Mucosa of descending colon (tissue), 3 donors: ENCODE data around the gene HDAC7. TPM values are rescaled to one million over a fixed set of nuclear protein-coding genes. Genes with fewer than 3 reads are reported as not detected.

ENCODE experiments used
- ATAC-seq: fragments of 200-7000 bp; cut with Tn5 transposase; one replicate; pipeline ENCODE4 v1.9.1; 2020; ENCODE audit warnings: mild to moderate bottlenecking, moderate library complexity
- DNase-seq, 3 donors: peaks; one replicate each; pipeline ENCODE4 v3.0.0-alpha.2; 2020
- H3K36me3 ChIP-seq: fragments of 200-600 bp; one replicate; pipeline ENCODE4 v1.8.0; 2021; ENCODE audit warnings: low read depth, mild to moderate bottlenecking
- H3K4me1 ChIP-seq: fragments of 200-600 bp; one replicate; pipeline ENCODE4 v1.8.0; 2021; ENCODE audit warnings: low read depth, mild to moderate bottlenecking
- H3K4me3 ChIP-seq: fragments of 200-600 bp; one replicate; pipeline ENCODE4 v1.8.0; 2021; ENCODE audit warnings: mild to moderate bottlenecking
- H3K9me3 ChIP-seq: fragments of 200-600 bp; one replicate; pipeline ENCODE4 v1.8.0; 2021; ENCODE audit warnings: mild to moderate bottlenecking
- CTCF ChIP-seq: fragments of 200-600 bp; IDR thresholded peaks from one replicate; pipeline ENCODE4 v1.8.0; 2022; ENCODE audit warnings: antibody characterized with exemption, mild to moderate bottlenecking
- intact Hi-C, 2 donors: fragments of 100-400 bp; cut with DNase I in 1 of 2; cut with micrococcal nuclease in 1 of 2; formaldehyde crosslinking; loops; one replicate each; pipeline versions ENCODE4 v1.11.0 to v1.11.1; 2022; cut with DNase I, micrococcal nuclease
- total RNA-seq, 3 donors: library from RNA; stranded (reverse); fragmentation: NEBNext Ultra II Directional in 2 of 3; extraction: Animal tissue kit (Norgen Biotek cat#: 25700) in 2 of 3; gene quantifications; one replicate each; pipeline versions ENCODE4 v1.2.1 to v1.2.4, GENCODE V29; 2021 to 2023
- donor health status: DM: no; HTN: no; CAD: no; lungs with moderate emphysema.
- donor health status: DM: no; HTN: no; CAD: no.
- donor health status: DM: no; HTN: yes; CAD: no.

Gene HDAC7
- total RNA-seq, 3 donors from 2014 or later = 19.5 to 67.4 (median 33.2) TPM

GRCh38 chr12:47801170-47801903 is 18.4 kb downstream of the HDAC7 start:
- DNase-seq (peak in 1 of 3 donors; percentile 20), ATAC-seq (peak; percentile 35)
- Histone ChIP-seq H3K4me1 (peaks cover 22% of the 10 kb centered on the region), H3K9me3 (no peaks in the 10 kb centered on the region), H3K36me3 (no peaks in the 10 kb centered on the region), H3K4me3 (no peak overlapping the region)
- no peak for TF ChIP-seq CTCF
- intact Hi-C loops = no loop called here

GRCh38 chr12:47800582-47800981 is 19.1 kb downstream of the HDAC7 start:
- Histone ChIP-seq H3K4me3 (no peak overlapping the region), H3K36me3 (no peaks in the 10 kb centered on the region), H3K9me3 (no peaks in the 10 kb centered on the region), H3K4me1 (peaks cover 14% of the 10 kb centered on the region)
- TF ChIP-seq CTCF = no peak
- intact Hi-C loops = no loop called here
- DNase-seq (no peak), ATAC-seq (no peak)

- intact Hi-C loops = loop anchor here in 1 of 2 donors (5.0 kb wide), 1 partner anchor 43 kb away; no protein-coding TSS in a partner anchor
- Histone ChIP-seq H3K36me3 (no peaks in the 10 kb centered on the region), H3K4me1 (peaks cover 14% of the 10 kb centered on the region), H3K4me3 (no peak overlapping the region), H3K9me3 (no peaks in the 10 kb centered on the region)
- no peak for TF ChIP-seq CTCF
- ATAC-seq = no peak
- DNase-seq = no peak
Measured at GRCh38 chr12:47799357-47799955, 20.2 kb downstream of the HDAC7 start.

GRCh38 chr12:47798382-47798948 is 21.2 kb downstream of the HDAC7 start:
- ATAC-seq (no peak), DNase-seq (no peak)
- no peak for TF ChIP-seq CTCF
- Histone ChIP-seq H3K9me3 (no peaks in the 10 kb centered on the region), H3K4me1 (peaks cover 14% of the 10 kb centered on the region), H3K4me3 (no peak overlapping the region), H3K36me3 (no peaks in the 10 kb centered on the region)
- intact Hi-C loops = loop anchor here in 1 of 2 donors (5.0 kb wide), 1 partner anchor 44 kb away; no protein-coding TSS in a partner anchor

- TF ChIP-seq CTCF = no peak
- peaks cover 3% of the 10 kb centered on the region for H3K4me1 ChIP-seq
- ATAC-seq (peak; percentile 46), DNase-seq (peak in 1 of 3 donors; percentile 47)
- no peak overlapping the region for H3K4me3 ChIP-seq
- intact Hi-C loops = loop anchor here in 1 of 2 donors (5.0 kb wide), 1 partner anchor 45 kb away; no protein-coding TSS in a partner anchor
- no peaks in the 10 kb centered on the region for H3K36me3 ChIP-seq
- H3K9me3 ChIP-seq = no peaks in the 10 kb centered on the region
Measured at GRCh38 chr12:47797441-47797840, 22.3 kb downstream of the HDAC7 start.
